ENCODE results near the gene KCND2.

DNA sequence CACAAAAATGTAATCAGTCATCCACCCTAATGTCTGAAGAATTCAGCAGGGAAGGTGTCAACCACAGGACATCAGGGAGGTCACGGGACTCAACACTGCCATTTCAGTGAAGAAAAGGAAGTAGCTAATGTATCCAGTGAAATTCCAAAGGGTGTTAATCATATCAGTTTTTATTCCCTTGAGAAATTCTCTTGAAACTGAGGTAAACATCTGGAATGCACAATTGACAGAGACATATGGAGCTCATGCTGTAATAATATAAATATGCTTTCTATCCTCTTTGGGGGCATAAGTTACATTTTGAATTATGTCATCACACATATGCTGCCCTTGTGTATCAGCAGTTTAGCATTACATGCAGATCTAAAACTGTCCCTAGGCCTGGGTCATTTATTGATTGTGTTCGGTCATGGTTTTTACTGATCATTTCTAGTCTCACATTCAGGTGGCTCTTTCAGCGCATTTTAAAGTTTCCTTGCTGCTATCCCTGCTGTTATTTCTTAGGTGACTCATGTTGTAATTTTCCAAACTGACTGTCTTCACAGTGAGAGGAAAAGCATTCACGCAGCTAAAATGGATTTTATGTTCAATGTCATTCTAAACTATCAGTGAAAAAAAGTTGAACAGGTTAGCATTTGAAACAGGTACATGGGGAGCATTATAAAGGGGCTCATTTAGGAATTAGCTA, 311.1 kb downstream of the KCND2 start:
- TF ChIP-seq CTCF (conservative IDR thresholded peaks at IDR 0.05; ENCODE audit: low read length) = no peak
- no peak for TF ChIP-seq EZH2phosphoT487 (IDR thresholded peaks at IDR 0.05; ENCODE audit: borderline replicate concordance, low read depth, low read length)
